Measurements from ENCODE around the gene A2M. TPM values are rescaled to one million over a fixed set of nuclear protein-coding genes. Genes with fewer than 3 reads are reported as not detected.

The A2M gene
- total and polyA plus RNA-seq, 2 experiments from 2014 or later: 0.92 TPM; not detected in 1

DNA sequence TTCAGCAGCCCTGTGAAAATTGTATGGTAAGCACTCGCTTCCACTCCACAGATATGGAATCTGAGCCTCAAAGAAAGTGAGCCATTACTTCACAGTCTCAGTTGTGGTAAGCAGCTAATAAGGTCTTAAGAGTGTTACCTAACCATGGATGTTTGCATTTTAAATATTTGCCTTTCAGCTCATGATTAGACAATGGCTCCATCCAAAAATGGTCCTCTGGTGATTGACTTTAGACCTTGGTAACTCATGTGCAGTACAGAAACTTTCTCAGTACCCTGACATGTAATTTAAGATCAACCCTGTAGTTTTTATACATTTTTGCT lies 1.8 kb downstream of the A2M start:
- Histone ChIP-seq H3K4me3 (no peak overlapping the region), H3K9me2 (ENCODE audit: insufficient read depth) (no peaks in the 10 kb centered on the region), H3K4me1 (ENCODE audit: insufficient read depth) (0 out of 2 replicates have a peak, but pooled peaks cover 6% of the 10 kb centered on the region), H3K4me2 (no peak overlapping the region), H3K27ac (ENCODE audit: low read depth) (no peak overlapping the region), H4K20me1 (replicated peaks; ENCODE audit: insufficient read depth) (no peaks in the 10 kb centered on the region), H2AFZ (no peak overlapping the region), H3K27me3 (ENCODE audit: insufficient read depth) (no peaks in the 10 kb centered on the region; the same call in 1 of the 2 replicates), H3K79me2 (replicated peaks; ENCODE audit: insufficient read depth) (no peaks in the 10 kb centered on the region), H3K36me3 (ENCODE audit: insufficient read depth) (no peaks in the 10 kb centered on the region), H3F3A (replicated peaks; ENCODE audit: low read depth) (no peaks in the 10 kb centered on the region)
- Mint-ChIP-seq H3K27ac (no peak overlapping the region), H3K4me3 (no peak overlapping the region), H3K4me1 (peaks cover 18% of the 10 kb centered on the region), H3K9me3 (no peaks in the 10 kb centered on the region), H3K27me3 (ENCODE audit: insufficient read depth, low read depth, poor library complexity) (no peaks in the 10 kb centered on the region), H3K36me3 (ENCODE audit: low read depth) (no peaks in the 10 kb centered on the region)
- TF ChIP-seq, protein P1, sequence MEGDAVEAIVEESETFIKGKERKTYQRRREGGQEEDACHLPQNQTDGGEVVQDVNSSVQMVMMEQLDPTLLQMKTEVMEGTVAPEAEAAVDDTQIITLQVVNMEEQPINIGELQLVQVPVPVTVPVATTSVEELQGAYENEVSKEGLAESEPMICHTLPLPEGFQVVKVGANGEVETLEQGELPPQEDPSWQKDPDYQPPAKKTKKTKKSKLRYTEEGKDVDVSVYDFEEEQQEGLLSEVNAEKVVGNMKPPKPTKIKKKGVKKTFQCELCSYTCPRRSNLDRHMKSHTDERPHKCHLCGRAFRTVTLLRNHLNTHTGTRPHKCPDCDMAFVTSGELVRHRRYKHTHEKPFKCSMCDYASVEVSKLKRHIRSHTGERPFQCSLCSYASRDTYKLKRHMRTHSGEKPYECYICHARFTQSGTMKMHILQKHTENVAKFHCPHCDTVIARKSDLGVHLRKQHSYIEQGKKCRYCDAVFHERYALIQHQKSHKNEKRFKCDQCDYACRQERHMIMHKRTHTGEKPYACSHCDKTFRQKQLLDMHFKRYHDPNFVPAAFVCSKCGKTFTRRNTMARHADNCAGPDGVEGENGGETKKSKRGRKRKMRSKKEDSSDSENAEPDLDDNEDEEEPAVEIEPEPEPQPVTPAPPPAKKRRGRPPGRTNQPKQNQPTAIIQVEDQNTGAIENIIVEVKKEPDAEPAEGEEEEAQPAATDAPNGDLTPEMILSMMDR (conservative IDR thresholded peaks at IDR 0.05; ENCODE audit: low read depth in 2 of 2): no peak
- TF ChIP-seq, protein P2, sequence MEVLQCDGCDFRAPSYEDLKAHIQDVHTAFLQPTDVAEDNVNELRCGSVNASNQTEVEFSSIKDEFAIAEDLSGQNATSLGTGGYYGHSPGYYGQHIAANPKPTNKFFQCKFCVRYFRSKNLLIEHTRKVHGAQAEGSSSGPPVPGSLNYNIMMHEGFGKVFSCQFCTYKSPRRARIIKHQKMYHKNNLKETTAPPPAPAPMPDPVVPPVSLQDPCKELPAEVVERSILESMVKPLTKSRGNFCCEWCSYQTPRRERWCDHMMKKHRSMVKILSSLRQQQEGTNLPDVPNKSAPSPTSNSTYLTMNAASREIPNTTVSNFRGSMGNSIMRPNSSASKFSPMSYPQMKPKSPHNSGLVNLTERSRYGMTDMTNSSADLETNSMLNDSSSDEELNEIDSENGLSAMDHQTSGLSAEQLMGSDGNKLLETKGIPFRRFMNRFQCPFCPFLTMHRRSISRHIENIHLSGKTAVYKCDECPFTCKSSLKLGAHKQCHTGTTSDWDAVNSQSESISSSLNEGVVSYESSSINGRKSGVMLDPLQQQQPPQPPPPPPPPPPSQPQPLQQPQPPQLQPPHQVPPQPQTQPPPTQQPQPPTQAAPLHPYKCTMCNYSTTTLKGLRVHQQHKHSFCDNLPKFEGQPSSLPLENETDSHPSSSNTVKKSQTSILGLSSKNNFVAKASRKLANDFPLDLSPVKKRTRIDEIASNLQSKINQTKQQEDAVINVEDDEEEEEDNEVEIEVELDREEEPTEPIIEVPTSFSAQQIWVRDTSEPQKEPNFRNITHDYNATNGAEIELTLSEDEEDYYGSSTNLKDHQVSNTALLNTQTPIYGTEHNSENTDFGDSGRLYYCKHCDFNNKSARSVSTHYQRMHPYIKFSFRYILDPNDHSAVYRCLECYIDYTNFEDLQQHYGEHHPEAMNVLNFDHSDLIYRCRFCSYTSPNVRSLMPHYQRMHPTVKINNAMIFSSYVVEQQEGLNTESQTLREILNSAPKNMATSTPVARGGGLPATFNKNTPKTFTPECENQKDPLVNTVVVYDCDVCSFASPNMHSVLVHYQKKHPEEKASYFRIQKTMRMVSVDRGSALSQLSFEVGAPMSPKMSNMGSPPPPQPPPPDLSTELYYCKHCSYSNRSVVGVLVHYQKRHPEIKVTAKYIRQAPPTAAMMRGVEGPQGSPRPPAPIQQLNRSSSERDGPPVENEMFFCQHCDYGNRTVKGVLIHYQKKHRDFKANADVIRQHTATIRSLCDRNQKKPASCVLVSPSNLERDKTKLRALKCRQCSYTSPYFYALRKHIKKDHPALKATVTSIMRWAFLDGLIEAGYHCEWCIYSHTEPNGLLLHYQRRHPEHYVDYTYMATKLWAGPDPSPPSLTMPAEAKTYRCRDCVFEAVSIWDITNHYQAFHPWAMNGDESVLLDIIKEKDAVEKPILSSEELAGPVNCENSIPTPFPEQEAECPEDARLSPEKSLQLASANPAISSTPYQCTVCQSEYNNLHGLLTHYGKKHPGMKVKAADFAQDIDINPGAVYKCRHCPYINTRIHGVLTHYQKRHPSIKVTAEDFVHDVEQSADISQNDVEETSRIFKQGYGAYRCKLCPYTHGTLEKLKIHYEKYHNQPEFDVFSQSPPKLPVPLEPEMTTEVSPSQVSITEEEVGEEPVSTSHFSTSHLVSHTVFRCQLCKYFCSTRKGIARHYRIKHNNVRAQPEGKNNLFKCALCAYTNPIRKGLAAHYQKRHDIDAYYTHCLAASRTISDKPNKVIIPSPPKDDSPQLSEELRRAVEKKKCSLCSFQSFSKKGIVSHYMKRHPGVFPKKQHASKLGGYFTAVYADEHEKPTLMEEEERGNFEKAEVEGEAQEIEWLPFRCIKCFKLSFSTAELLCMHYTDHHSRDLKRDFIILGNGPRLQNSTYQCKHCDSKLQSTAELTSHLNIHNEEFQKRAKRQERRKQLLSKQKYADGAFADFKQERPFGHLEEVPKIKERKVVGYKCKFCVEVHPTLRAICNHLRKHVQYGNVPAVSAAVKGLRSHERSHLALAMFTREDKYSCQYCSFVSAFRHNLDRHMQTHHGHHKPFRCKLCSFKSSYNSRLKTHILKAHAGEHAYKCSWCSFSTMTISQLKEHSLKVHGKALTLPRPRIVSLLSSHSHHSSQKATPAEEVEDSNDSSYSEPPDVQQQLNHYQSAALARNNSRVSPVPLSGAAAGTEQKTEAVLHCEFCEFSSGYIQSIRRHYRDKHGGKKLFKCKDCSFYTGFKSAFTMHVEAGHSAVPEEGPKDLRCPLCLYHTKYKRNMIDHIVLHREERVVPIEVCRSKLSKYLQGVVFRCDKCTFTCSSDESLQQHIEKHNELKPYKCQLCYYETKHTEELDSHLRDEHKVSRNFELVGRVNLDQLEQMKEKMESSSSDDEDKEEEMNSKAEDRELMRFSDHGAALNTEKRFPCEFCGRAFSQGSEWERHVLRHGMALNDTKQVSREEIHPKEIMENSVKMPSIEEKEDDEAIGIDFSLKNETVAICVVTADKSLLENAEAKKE (CRISPR knock-in tag; IDR thresholded peaks at IDR 0.05): no peak
- TF ChIP-seq JUNB (IDR thresholded peaks at IDR 0.05; ENCODE audit: unreplicated experiment) (no peak), ZNF331 (CRISPR knock-in tag; IDR thresholded peaks at IDR 0.05; ENCODE audit: low read depth) (no peak), EZH2 (IDR thresholded peaks at IDR 0.05; ENCODE audit: low read depth, unreplicated experiment) (no peak), NANOG (IDR thresholded peaks at IDR 0.05; ENCODE audit: borderline replicate concordance) (no peak), ZNF114 (CRISPR knock-in tag; IDR thresholded peaks at IDR 0.05) (no peak), STAT1 (IDR thresholded peaks at IDR 0.05; ENCODE audit: unreplicated experiment) (no peak), POLR2AphosphoS5 (IDR thresholded peaks at IDR 0.05; ENCODE audit: low read depth) (no peak), EZH2phosphoT487 (IDR thresholded peaks at IDR 0.05; ENCODE audit: unreplicated experiment) (no peak), CREB1 (CRISPR knock-in tag; IDR thresholded peaks at IDR 0.05; ENCODE audit: low read depth) (no peak)
- TF ChIP-seq, protein P3, sequence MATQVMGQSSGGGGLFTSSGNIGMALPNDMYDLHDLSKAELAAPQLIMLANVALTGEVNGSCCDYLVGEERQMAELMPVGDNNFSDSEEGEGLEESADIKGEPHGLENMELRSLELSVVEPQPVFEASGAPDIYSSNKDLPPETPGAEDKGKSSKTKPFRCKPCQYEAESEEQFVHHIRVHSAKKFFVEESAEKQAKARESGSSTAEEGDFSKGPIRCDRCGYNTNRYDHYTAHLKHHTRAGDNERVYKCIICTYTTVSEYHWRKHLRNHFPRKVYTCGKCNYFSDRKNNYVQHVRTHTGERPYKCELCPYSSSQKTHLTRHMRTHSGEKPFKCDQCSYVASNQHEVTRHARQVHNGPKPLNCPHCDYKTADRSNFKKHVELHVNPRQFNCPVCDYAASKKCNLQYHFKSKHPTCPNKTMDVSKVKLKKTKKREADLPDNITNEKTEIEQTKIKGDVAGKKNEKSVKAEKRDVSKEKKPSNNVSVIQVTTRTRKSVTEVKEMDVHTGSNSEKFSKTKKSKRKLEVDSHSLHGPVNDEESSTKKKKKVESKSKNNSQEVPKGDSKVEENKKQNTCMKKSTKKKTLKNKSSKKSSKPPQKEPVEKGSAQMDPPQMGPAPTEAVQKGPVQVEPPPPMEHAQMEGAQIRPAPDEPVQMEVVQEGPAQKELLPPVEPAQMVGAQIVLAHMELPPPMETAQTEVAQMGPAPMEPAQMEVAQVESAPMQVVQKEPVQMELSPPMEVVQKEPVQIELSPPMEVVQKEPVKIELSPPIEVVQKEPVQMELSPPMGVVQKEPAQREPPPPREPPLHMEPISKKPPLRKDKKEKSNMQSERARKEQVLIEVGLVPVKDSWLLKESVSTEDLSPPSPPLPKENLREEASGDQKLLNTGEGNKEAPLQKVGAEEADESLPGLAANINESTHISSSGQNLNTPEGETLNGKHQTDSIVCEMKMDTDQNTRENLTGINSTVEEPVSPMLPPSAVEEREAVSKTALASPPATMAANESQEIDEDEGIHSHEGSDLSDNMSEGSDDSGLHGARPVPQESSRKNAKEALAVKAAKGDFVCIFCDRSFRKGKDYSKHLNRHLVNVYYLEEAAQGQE (IDR thresholded peaks at IDR 0.05; ENCODE audit: unreplicated experiment): no peak
- TF ChIP-seq, protein P4, sequence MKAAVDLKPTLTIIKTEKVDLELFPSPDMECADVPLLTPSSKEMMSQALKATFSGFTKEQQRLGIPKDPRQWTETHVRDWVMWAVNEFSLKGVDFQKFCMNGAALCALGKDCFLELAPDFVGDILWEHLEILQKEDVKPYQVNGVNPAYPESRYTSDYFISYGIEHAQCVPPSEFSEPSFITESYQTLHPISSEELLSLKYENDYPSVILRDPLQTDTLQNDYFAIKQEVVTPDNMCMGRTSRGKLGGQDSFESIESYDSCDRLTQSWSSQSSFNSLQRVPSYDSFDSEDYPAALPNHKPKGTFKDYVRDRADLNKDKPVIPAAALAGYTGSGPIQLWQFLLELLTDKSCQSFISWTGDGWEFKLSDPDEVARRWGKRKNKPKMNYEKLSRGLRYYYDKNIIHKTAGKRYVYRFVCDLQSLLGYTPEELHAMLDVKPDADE (IDR thresholded peaks at IDR 0.05): no peak
- ATAC-seq (no peak), DNase-seq (ENCODE audit: low spot score) (no peak)

Data from GM23338 (cell line).